ENCODE results near the gene INA. TPM values are rescaled to one million over a fixed set of nuclear protein-coding genes. Genes with fewer than 3 reads are reported as not detected.

The INA gene
- not detected for total RNA-seq
- long read RNA-seq: 0 reads

GRCh38 chr10:103276896-103277712, at the start of gene INA:
Gene INA, plus strand, starts transcription at chr10:103277138. Its CDS starts 74 bp downstream, at chr10:103277212.
- no peak for TF ChIP-seq CTCF (IDR thresholded peaks at IDR 0.05)
- Histone ChIP-seq H3K36me3 (no peaks in the 10 kb centered on the region), H3K27me3 (ENCODE audit: low read depth) (peaks cover 59% of the 10 kb centered on the region), H3K4me1 (peaks cover 6% of the 10 kb centered on the region), H3K9me3 (no peaks in the 10 kb centered on the region), H3K4me3 (peak within 1 kb of the TSS; percentile 31), H3K27ac (no peak within 1 kb of the TSS)
- ATAC-seq: no peak
- DNase-seq: no peak
- intact Hi-C loops (cut with DNase I): no loop called here

GRCh38 chr10:103227416-103227815, 49.5 kb upstream of the INA start:
- Histone ChIP-seq H3K4me3 (no peak overlapping the region), H3K9me3 (peaks cover 21% of the 10 kb centered on the region), H3K27me3 (ENCODE audit: low read depth) (no peaks in the 10 kb centered on the region), H3K4me1 (peaks cover 20% of the 10 kb centered on the region), H3K27ac (no peak overlapping the region), H3K36me3 (no peaks in the 10 kb centered on the region)
- DNase-seq (no peak), ATAC-seq (no peak)
- intact Hi-C loops (cut with DNase I): no loop called here
- no peak for TF ChIP-seq CTCF (IDR thresholded peaks at IDR 0.05)

GRCh38 chr10:103231047-103231551, 45.8 kb upstream of the INA start:
- H3K27me3 ChIP-seq (ENCODE audit: low read depth): no peaks in the 10 kb centered on the region
- H3K36me3 ChIP-seq: no peaks in the 10 kb centered on the region
- DNase-seq (no peak), ATAC-seq (peak; percentile 83 to 88)
- intact Hi-C loops (cut with DNase I): no loop called here
- H3K9me3 ChIP-seq: no peaks in the 10 kb centered on the region
- H3K4me1 ChIP-seq: peaks cover 26% of the 10 kb centered on the region
- TF ChIP-seq CTCF (IDR thresholded peaks at IDR 0.05): no peak
- H3K27ac ChIP-seq: peak overlapping the region; percentile 75
- no peak overlapping the region for H3K4me3 ChIP-seq

GRCh38 chr10:103232131-103232673, 44.7 kb upstream of the INA start:
- Histone ChIP-seq H3K4me3 (no peak overlapping the region), H3K36me3 (no peaks in the 10 kb centered on the region), H3K9me3 (no peaks in the 10 kb centered on the region), H3K4me1 (peaks cover 26% of the 10 kb centered on the region), H3K27me3 (ENCODE audit: low read depth) (no peaks in the 10 kb centered on the region), H3K27ac (peak overlapping the region; percentile 75)
- TF ChIP-seq CTCF (IDR thresholded peaks at IDR 0.05): no peak
- intact Hi-C loops (cut with DNase I): no loop called here
- no peak for ATAC-seq
- no peak for DNase-seq

GRCh38 chr10:103232772-103233488, 44.0 kb upstream of the INA start:
- H3K4me1 ChIP-seq: peaks cover 27% of the 10 kb centered on the region
- TF ChIP-seq CTCF (IDR thresholded peaks at IDR 0.05): no peak
- H3K27ac ChIP-seq: peak overlapping the region; percentile 75
- peak; percentile 46 to 53 for ATAC-seq
- H3K4me3 ChIP-seq: no peak overlapping the region
- H3K36me3 ChIP-seq: no peaks in the 10 kb centered on the region
- no peak for DNase-seq
- no peaks in the 10 kb centered on the region for H3K9me3 ChIP-seq
- H3K27me3 ChIP-seq (ENCODE audit: low read depth): no peaks in the 10 kb centered on the region
- intact Hi-C loops (cut with DNase I): no loop called here
